Smooth muscle cell of bladder (primary cell): Measurements from ENCODE around the gene MC3R. TPM values are rescaled to one million over a fixed set of nuclear protein-coding genes. Genes with fewer than 3 reads are reported as not detected.

Experiments
- total RNA-seq: library from RNA; depleted of rRNA; stranded (reverse); fragments of >200 nt; gene quantifications from 2 replicates; pipeline ENCODE4 v1.2.3, GENCODE V29; 2014

The MC3R gene
- not detected in 2 replicates for total RNA-seq

DNA sequence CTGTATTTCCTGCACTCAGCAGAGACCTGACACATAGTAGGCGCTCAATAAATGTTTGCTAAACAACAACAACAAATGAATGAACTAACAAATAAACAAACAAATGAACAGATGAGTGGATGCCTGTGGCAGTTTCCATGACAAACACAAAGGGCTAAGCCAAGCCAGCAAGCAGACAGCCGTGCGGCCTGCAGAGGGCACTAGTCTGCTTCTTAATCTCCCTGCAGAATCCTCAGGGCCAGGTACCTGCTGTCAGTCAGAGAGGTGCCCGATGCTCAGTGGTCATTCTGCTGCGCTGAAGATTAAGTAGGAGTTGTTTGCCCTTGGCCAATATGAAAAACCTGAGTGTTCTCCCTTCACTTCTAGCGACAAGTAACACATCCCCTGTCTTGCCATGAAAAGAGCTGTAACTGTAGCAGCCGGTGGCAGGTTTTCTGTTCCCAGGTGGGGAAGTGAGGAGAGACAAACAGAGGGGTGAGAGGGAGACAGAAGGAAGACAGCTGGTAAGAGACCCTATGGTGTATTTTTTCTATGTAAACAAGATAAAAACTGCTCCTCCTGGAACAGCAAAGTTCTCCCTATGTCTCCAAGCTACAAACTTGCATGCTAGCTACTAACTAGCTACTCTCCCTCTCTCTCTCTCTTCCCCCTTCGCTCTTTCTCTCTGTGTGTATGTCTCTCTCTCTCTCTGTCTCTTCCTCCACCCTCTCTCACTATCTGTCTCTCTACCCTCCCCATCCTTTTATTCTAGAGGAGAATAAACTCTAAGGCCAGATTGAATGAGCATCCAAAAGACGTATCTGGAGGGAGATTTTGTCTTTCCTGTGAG is at the start of gene MC3R:
TSS of gene MC3R (plus strand) at position 779 of the 829 bp plus-strand sequence. CDS start 112 bp downstream, outside the sequence.

Other genes starting within 250 kb of the MC3R start
- not detected in 2 replicates for gene CBLN4, start 243.2 kb upstream of the MC3R start, total RNA-seq
- gene FAM210B, start 110.2 kb downstream of the MC3R start, total RNA-seq = 36.4 and 46.1 TPM in 2 replicates
- gene AURKA, start 143.5 kb downstream of the MC3R start, total RNA-seq = 5.6 and 5.8 TPM in 2 replicates
- 19.2 and 24.7 TPM in 2 replicates for gene CSTF1, start 143.9 kb downstream of the MC3R start, total RNA-seq
- 0.09 and 0.14 TPM in 2 replicates for gene CASS4, start 163.5 kb downstream of the MC3R start, total RNA-seq
- 85.2 and 86.0 TPM in 2 replicates for gene RTF2, start 219.9 kb downstream of the MC3R start, total RNA-seq